Hematopoietic multipotent progenitor cell treated with erythropoietin and hydrocortisone succinate and interleukin-3 and kit ligand, for 6 days (in vitro differentiated cells): ENCODE measurements around the gene CD38.

Experiments used
- DNase-seq: peaks from one replicate; pipeline ENCODE4 v3.0.0-alpha.2; 2015

Gene CD38

DNA sequence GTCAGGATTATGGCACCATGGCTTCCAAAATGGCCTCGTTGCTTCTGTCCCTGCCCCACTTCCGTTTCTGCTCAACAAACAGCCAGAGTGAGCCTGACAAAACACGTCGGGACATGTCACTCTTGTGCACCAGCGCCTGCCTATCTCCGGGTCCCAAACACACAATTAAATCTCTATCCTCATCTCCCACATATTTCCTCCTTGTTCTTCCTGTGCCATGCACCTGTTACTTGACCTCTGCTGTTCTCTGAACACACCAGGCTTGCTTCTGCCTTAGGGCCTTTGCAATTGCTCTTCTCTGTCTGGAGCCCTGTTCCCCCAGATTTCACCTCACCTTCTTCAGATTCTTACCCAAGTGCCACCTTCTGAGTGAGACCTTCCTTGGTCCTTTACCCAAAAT, 12.7 kb upstream of the CD38 start:
- peak; percentile 41 for DNase-seq

DNA sequence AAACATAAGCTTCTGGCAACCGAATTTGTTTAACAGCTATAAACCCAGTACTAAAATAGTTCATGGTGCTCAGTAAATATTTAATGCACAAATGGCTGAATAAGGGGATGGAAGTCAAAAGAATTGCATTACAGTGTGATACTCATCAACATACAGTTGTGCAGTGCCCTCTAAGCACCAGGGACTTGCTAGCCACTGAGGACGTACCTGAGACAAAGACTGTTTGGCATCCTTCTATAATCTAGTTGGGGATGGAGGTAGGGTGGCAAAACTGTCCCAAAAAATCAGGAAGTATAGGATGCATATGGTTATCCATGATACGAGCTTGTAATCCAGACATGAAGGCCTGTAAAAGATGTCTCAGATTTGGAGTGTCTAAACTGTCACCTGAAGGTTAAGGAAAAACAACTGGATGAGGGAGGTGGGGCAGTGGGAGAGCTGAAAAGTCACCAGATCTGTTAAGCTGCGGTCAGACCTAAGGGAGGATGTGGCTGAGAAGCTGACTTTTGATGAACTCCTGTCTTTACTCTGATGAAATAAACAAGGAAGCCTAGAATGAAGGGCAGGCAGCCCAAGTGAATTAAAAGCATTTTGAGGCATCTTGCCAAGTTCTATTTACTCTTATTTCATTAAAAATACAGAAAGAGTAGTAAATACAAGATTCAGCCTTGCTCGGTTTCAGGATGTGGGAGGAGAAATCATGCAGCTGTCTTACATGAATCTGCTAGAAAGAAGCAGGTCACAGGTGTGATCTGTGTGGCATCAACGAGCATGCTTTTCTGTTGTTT, 12.0 kb upstream of the CD38 start:
- peak; percentile 68 for DNase-seq

- DNase-seq = no peak
Measured at GRCh38 chr4:15766821-15767220, 11.3 kb upstream of the CD38 start.

DNA sequence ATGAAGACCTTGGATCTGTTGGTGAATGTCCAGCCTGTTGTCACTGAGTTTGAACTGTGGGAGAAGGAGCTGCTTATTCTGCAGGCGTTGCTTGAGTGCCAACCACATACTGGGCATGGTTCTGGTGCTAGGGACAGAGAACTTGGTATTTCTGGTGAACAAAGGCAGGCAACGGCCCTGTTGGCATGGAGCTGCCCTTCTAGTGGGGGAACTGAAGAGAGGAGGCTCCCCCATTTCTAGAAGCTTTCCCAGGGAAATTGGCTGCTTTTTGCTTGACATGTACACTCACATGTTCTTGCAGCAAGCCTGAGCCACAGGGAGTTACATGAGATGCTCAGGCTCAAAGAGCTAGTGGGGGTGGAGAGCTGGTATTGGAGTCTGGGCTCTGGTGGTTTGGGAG, 8.9 kb upstream of the CD38 start:
- DNase-seq = no peak

- DNase-seq = peak; percentile 81
Measured at GRCh38 chr4:15771216-15772058, 6.7 kb upstream of the CD38 start.

GRCh38 chr4:15774020-15774420, 4.1 kb upstream of the CD38 start:
- no peak for DNase-seq

GRCh38 chr4:15776871-15777648, 1.1 kb upstream of the CD38 start:
- no peak for DNase-seq

DNA sequence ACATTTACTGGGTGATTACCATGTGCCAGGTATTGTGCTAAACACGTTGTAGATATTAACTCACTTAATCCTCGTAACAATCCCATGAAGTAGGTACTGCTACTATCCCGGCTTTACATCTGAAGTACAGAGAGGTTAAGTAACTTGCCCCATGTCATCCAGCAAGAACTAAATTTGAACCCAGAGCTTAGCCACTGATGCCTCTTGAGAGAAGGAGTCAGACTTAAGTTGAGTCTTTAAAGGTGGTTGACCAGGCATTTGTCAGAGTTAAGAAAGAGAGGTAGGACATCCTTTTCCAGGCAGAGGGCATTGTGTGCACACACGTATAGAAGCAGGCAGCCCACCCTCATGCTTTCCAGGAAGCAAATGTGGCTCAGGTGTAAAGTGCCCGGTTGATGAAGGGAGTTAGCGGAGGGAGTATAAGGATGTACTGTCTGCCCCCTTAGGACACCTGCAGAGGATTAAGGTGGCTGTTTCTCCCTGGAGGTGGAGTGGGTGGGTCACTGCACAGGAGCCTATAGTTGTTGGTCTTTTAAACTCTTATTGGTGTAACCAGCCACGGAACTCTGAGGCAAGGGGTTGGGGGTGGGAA, 335 bp upstream of the CD38 start:
- DNase-seq = no peak

GRCh38 chr4:15779306-15779705, 1.2 kb downstream of the CD38 start:
- peak; percentile 60 for DNase-seq

GRCh38 chr4:15779809-15780208, 1.7 kb downstream of the CD38 start:
- no peak for DNase-seq

- DNase-seq = no peak
Measured at GRCh38 chr4:15781427-15782095, 3.4 kb downstream of the CD38 start.

GRCh38 chr4:15783676-15784075, 5.5 kb downstream of the CD38 start:
- no peak for DNase-seq

GRCh38 chr4:15784959-15785634, 7.0 kb downstream of the CD38 start:
- DNase-seq = no peak

DNA sequence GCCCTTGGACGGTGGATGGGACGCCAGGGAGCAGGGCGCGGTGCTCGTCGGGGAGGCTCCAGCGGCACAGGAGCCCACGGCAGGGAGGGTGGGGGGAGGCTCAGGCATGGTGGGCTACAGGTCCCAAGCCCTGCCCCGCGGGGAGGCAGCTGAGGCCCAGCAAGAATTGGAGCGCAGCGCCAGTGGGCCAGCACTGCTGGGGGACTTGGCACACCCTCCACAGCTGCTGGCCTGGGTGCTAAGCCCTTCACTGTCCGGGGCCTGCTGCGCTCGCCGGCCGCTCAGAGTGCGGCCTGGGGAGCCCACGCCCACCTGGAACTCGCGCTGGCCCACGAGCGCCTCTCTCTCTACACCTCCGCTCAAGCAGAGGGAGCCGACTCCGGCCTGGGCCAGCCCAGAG, 8.6 kb downstream of the CD38 start:
- DNase-seq = no peak

- peak; percentile 6 for DNase-seq
Measured at GRCh38 chr4:15792974-15793373, 14.8 kb downstream of the CD38 start.

DNA sequence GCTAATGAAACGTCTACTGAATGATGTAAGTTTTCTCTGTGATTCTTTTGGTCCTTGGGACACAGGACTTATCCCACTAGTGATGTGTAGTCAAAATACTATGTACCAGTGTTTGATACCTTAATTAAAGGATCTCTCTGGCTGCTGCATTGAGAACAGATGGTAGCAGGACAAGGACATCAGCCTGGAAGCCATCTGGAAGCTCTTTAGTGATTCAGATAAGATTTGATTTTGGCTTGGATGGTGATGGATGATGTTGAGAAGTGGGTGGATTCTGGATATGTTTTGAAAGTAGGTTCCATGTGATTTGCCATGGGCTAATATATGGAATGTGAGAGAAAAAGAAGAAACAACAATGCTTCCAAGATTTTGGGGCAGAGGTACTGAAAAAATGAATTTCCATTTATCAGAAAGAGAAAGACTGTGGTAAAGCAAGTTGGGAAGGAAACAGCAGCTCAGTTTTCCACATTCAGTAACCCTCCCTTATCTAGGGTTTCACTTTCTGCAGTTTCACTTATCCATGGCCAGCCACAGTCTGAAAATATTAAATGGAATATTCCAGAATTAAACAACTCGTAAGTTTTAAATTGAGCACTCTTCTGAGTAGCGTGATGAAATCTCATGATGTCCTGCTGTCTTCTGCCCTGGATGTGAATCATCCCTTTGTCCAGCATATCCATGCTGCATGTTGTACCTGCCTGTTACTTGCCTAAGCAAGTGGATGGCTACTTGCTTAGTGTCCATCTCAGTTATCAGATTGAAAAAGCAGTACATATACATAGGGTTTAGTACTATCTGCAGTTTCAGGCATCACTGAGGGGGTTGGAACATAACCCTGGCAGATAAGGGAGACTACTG, 15.6 kb downstream of the CD38 start:
- DNase-seq = no peak

DNA sequence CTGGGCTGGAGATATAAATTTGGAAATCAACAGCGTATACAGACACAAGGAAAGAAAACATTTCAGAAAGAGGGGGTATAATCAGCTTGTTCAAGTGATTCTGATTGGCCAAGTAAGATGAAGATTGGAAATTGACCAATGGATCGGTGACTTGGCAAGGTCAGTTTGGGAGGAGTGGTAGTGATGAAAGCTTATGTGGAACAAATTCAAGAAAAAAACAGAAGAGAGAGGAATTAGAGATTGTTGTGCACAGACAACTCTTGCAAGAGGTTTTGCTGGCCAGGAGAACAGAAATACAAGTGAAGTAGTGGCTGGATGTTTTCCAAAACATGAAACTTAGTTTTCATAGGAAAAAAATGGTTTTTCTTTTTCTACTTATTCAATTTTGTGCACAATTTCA, 16.3 kb downstream of the CD38 start:
- DNase-seq = no peak

GRCh38 chr4:15794905-15795304, 16.8 kb downstream of the CD38 start:
- DNase-seq = peak; percentile 39

- no peak for DNase-seq
Measured at GRCh38 chr4:15797320-15797719, 19.2 kb downstream of the CD38 start.

DNA sequence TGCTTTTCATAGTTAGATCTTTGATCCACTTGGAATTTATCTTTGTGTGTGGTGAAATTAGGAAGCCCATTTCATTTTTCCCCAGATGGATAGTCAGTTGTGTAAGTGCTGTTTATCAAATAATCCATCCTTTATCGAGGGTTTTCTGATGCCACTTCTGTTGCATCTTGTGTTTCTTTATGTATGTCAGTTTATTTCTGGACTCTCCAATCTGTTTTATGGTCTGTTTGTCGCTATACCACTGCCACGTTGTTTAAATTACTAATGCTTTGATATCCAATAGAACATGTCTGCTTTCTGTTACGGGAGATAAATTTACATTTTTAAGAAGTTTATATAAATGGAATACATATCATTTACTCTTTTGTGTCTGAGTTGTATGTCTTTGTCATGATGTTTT, 21.0 kb downstream of the CD38 start:
- DNase-seq = no peak

DNA sequence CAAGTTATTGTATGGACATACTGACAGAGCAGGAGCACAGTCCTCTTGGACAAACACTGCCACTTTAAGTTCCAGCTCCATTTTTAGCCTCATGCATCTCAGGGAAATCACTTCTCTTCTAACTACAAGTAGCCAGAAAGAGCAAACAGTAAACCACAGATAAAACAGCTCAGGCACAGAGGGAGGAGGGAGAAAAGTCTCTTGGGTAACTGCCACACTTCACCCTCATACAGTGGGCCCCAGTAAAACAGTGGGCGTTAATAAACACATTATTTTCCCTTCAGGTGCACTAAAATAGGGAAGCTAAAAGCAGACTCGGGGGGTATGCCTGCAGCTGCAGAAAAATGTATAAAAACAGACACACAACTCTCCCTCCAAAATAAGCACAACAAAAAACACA, 21.6 kb downstream of the CD38 start:
- DNase-seq = peak; percentile 30
